ENCODE measurements around the gene ATP1B1.

Gene ATP1B1

GRCh38 chr1:169132512-169133227 lies 26.2 kb downstream of the ATP1B1 start:
- ChIA-PET CTCF (interaction anchor here (0.7 to 1.4 kb wide), 6 partner anchors 9 to 790 kb away, joined by 3 to 7 read pairs (median 3); no protein-coding TSS in a partner anchor), POLR2A (no interaction called here)
- TF ChIP-seq CTCF (IDR thresholded peaks at IDR 0.05; ENCODE audit: control extremely low read depth, extremely low read depth, low read depth, missing control alignments): no peak
- no peak for DNase-seq (ENCODE audit: extremely low spot score)

GRCh38 chr1:169133228-169133576 lies 26.7 kb downstream of the ATP1B1 start:
- DNase-seq (ENCODE audit: extremely low spot score): no peak
- CTCF ChIA-PET: interaction anchor here (0.7 to 1.4 kb wide), 7 partner anchors 9 to 790 kb away, joined by 3 to 7 read pairs (median 3); no protein-coding TSS in a partner anchor
- TF ChIP-seq CTCF (IDR thresholded peaks at IDR 0.05; ENCODE audit: control extremely low read depth, extremely low read depth, low read depth, missing control alignments): no peak
- POLR2A ChIA-PET: no interaction called here

- POLR2A ChIA-PET: no interaction called here
- TF ChIP-seq CTCF (IDR thresholded peaks at IDR 0.05; ENCODE audit: control extremely low read depth, extremely low read depth, low read depth, missing control alignments): peak; percentile 40
- DNase-seq (ENCODE audit: extremely low spot score): no peak
- CTCF ChIA-PET: interaction anchor here (0.7 to 1.4 kb wide), 9 partner anchors 10 to 737 kb away, joined by 3 to 7 read pairs (median 3); no protein-coding TSS in a partner anchor
These were observed 27.5 kb downstream of the ATP1B1 start for GRCh38 chr1:169133801-169134502.

GRCh38 chr1:169137357-169137756 lies 30.9 kb downstream of the ATP1B1 start:
- no peak for DNase-seq (ENCODE audit: extremely low spot score)
- ChIA-PET CTCF (no interaction called here), POLR2A (no interaction called here)
- no peak for TF ChIP-seq CTCF (IDR thresholded peaks at IDR 0.05; ENCODE audit: control extremely low read depth, extremely low read depth, low read depth, missing control alignments)

- peak; percentile 72 for DNase-seq (ENCODE audit: extremely low spot score)
- ChIA-PET POLR2A (no interaction called here), CTCF (interaction anchor here (1.0 to 1.4 kb wide), 5 partner anchors 27 to 796 kb away, joined by 3 to 5 read pairs (median 3); no protein-coding TSS in a partner anchor)
- TF ChIP-seq CTCF (IDR thresholded peaks at IDR 0.05; ENCODE audit: control extremely low read depth, extremely low read depth, low read depth, missing control alignments): no peak
These were observed 32.6 kb downstream of the ATP1B1 start for GRCh38 chr1:169138866-169139670.

- DNase-seq (ENCODE audit: extremely low spot score): no peak
- CTCF ChIA-PET: no interaction called here
- POLR2A ChIA-PET: no interaction called here
- TF ChIP-seq CTCF (IDR thresholded peaks at IDR 0.05; ENCODE audit: control extremely low read depth, extremely low read depth, low read depth, missing control alignments): no peak
These were observed 34.9 kb downstream of the ATP1B1 start for GRCh38 chr1:169141356-169141755.

All from GM10248 (cell line).